Activated CD4-positive, alpha-beta T cell treated with anti-CD3 and anti-CD28 coated beads, Interleukin-2, amount 10 ng/mL, durations not matched to agents 7 days and 5 days (primary cell): ENCODE measurements around the gene KCNJ8. TPM values are rescaled to one million over a fixed set of nuclear protein-coding genes. Genes with fewer than 3 reads are reported as not detected.
"Not testable (repeated sequence)": the region's sequence is repeated elsewhere in the genome, so short reads cannot be mapped to it uniquely, and the experiment has no call there.

Experiments
- CTCF ChIA-PET: fragments of 350-600 bp; sonication (Branson Sonifier 250); formaldehyde crosslinking; loops from one replicate; lab custom pipeline; 2021; ENCODE audit warnings: antibody characterized with exemption; lab: Charles Lee
- POLR2A ChIA-PET: fragments of 350-600 bp; sonication (Branson Sonifier 250); formaldehyde crosslinking; loops from one replicate; lab custom pipeline; 2021; ENCODE audit warnings: antibody characterized with exemption; lab: Charles Lee
- DNase-seq: peaks from one replicate; pipeline ENCODE4 v3.0.0-alpha.2; 2020
- H3K27ac Mint-ChIP-seq: one replicate; pipeline ENCODE4 v1.8.0; 2021; ENCODE audit warnings: mild to moderate bottlenecking, moderate library complexity, mixed read lengths
- H3K27me3 Mint-ChIP-seq: one replicate; pipeline ENCODE4 v1.8.0; 2021; ENCODE audit warnings: mixed read lengths
- H3K36me3 Mint-ChIP-seq: one replicate; pipeline ENCODE4 v1.8.0; 2021; ENCODE audit warnings: low read depth, mixed read lengths
- H3K4me1 Mint-ChIP-seq: one replicate; pipeline ENCODE4 v1.8.0; 2021; ENCODE audit warnings: mixed read lengths
- H3K4me3 Mint-ChIP-seq: one replicate; pipeline ENCODE4 v1.8.0; 2021; ENCODE audit warnings: mild to moderate bottlenecking, moderate library complexity, mixed read lengths
- H3K9me3 Mint-ChIP-seq: one replicate; pipeline ENCODE4 v1.8.0; 2021; ENCODE audit warnings: mixed read lengths
- total RNA-seq, 2 experiments: library from RNA; stranded (reverse); gene quantifications; one replicate each; pipeline ENCODE4 v1.2.3, GENCODE V29; 2021

The KCNJ8 gene
- total RNA-seq, 2 experiments from 2014 or later, result not detected

- Mint-ChIP-seq H3K9me3 (no peaks in the 10 kb centered on the region), H3K27ac (no peak overlapping the region), H3K4me1 (no peaks in the 10 kb centered on the region), H3K4me3 (no peak overlapping the region), H3K27me3 (no peaks in the 10 kb centered on the region), H3K36me3 (no peaks in the 10 kb centered on the region)
- POLR2A ChIA-PET, result no interaction called here
- no peak for DNase-seq
- CTCF ChIA-PET, result no interaction called here
Measured at GRCh38 chr12:21801522-21802288, 27.2 kb upstream of the KCNJ8 start.

GRCh38 chr12:21800011-21800410 lies 25.5 kb upstream of the KCNJ8 start:
- H3K9me3 Mint-ChIP-seq, result no peaks in the 10 kb centered on the region
- H3K4me3 Mint-ChIP-seq, result no peak overlapping the region
- H3K27ac Mint-ChIP-seq, result no peak overlapping the region
- H3K4me1 Mint-ChIP-seq, result no peaks in the 10 kb centered on the region
- H3K36me3 Mint-ChIP-seq, result no peaks in the 10 kb centered on the region
- ChIA-PET POLR2A (no interaction called here), CTCF (no interaction called here)
- H3K27me3 Mint-ChIP-seq, result no peaks in the 10 kb centered on the region
- no peak for DNase-seq

- Mint-ChIP-seq H3K27me3 (no peaks in the 10 kb centered on the region), H3K27ac (no peak overlapping the region), H3K4me1 (no peaks in the 10 kb centered on the region), H3K4me3 (no peak overlapping the region), H3K36me3 (no peaks in the 10 kb centered on the region), H3K9me3 (no peaks in the 10 kb centered on the region)
- DNase-seq, result no peak
- ChIA-PET POLR2A (no interaction called here), CTCF (no interaction called here)
Measured at GRCh38 chr12:21797539-21797938, 23.0 kb upstream of the KCNJ8 start.

GRCh38 chr12:21795648-21796328 lies 21.3 kb upstream of the KCNJ8 start:
- ChIA-PET POLR2A (no interaction called here), CTCF (interaction anchor here (0.6 kb wide), 1 partner anchor 100 kb away, joined by 3 read pairs; no protein-coding TSS in a partner anchor)
- Mint-ChIP-seq H3K36me3 (no peaks in the 10 kb centered on the region), H3K4me3 (no peak overlapping the region), H3K4me1 (no peaks in the 10 kb centered on the region), H3K9me3 (no peaks in the 10 kb centered on the region), H3K27ac (no peak overlapping the region), H3K27me3 (no peaks in the 10 kb centered on the region)
- no peak for DNase-seq

- H3K4me3 Mint-ChIP-seq, H3K27me3 Mint-ChIP-seq, DNase-seq, CTCF ChIA-PET, H3K36me3 Mint-ChIP-seq, H3K27ac Mint-ChIP-seq, POLR2A ChIA-PET, H3K4me1 Mint-ChIP-seq, H3K9me3 Mint-ChIP-seq: not testable (repeated sequence)
Measured at GRCh38 chr12:21794807-21795595, 20.5 kb upstream of the KCNJ8 start.

GRCh38 chr12:21789687-21790086 lies 15.2 kb upstream of the KCNJ8 start:
- H3K4me1 Mint-ChIP-seq, result not testable (repeated sequence)

GRCh38 chr12:21788089-21788983 lies 13.8 kb upstream of the KCNJ8 start:
- Mint-ChIP-seq H3K9me3 (no peaks in the 10 kb centered on the region), H3K36me3 (no peaks in the 10 kb centered on the region), H3K27me3 (peaks cover 2% of the 10 kb centered on the region), H3K27ac (no peak overlapping the region), H3K4me1 (no peaks in the 10 kb centered on the region), H3K4me3 (no peak overlapping the region)
- CTCF ChIA-PET, result interaction anchor here (1.0 kb wide), 1 partner anchor 10 kb away, joined by 3 read pairs; no protein-coding TSS in a partner anchor
- no peak for DNase-seq
- POLR2A ChIA-PET, result no interaction called here

More at GRCh38 chr12:21789687-21790086, 15.2 kb upstream of the KCNJ8 start:
- H3K36me3 Mint-ChIP-seq, H3K27ac Mint-ChIP-seq, H3K4me3 Mint-ChIP-seq, POLR2A ChIA-PET, DNase-seq, CTCF ChIA-PET, H3K9me3 Mint-ChIP-seq, H3K27me3 Mint-ChIP-seq: not testable (repeated sequence)

- ChIA-PET CTCF (interaction anchor here (0.6 kb wide), 1 partner anchor 660 kb away, joined by 3 read pairs; no protein-coding TSS in a partner anchor), POLR2A (no interaction called here)
- Mint-ChIP-seq H3K36me3 (no peaks in the 10 kb centered on the region), H3K4me3 (no peak overlapping the region), H3K4me1 (no peaks in the 10 kb centered on the region), H3K27ac (no peak overlapping the region), H3K9me3 (no peaks in the 10 kb centered on the region), H3K27me3 (peaks cover 2% of the 10 kb centered on the region)
- no peak for DNase-seq
Measured at GRCh38 chr12:21786041-21786531, 11.6 kb upstream of the KCNJ8 start.

GRCh38 chr12:21782723-21783122 lies 8.2 kb upstream of the KCNJ8 start:
- DNase-seq, H3K4me1 Mint-ChIP-seq, H3K9me3 Mint-ChIP-seq, H3K27ac Mint-ChIP-seq, H3K4me3 Mint-ChIP-seq, POLR2A ChIA-PET, CTCF ChIA-PET, H3K27me3 Mint-ChIP-seq, H3K36me3 Mint-ChIP-seq: not testable (repeated sequence)

- peaks cover 22% of the 10 kb centered on the region for H3K27me3 Mint-ChIP-seq
- ChIA-PET POLR2A (no interaction called here), CTCF (no interaction called here)
- no peak overlapping the region for H3K27ac Mint-ChIP-seq
- H3K4me3 Mint-ChIP-seq, result no peak overlapping the region
- no peaks in the 10 kb centered on the region for H3K4me1 Mint-ChIP-seq
- no peaks in the 10 kb centered on the region for H3K36me3 Mint-ChIP-seq
- H3K9me3 Mint-ChIP-seq, result no peaks in the 10 kb centered on the region
- no peak for DNase-seq
Measured at GRCh38 chr12:21780786-21781185, 6.3 kb upstream of the KCNJ8 start.

GRCh38 chr12:21776175-21776574 lies 1.7 kb upstream of the KCNJ8 start:
- Mint-ChIP-seq H3K4me3 (no peak overlapping the region), H3K27me3 (peaks cover 57% of the 10 kb centered on the region), H3K27ac (no peak overlapping the region), H3K9me3 (no peaks in the 10 kb centered on the region), H3K36me3 (no peaks in the 10 kb centered on the region), H3K4me1 (peaks cover 8% of the 10 kb centered on the region)
- CTCF ChIA-PET, result no interaction called here
- no peak for DNase-seq
- POLR2A ChIA-PET, result no interaction called here
